ELR (cell line): ENCODE results near the gene PAPPA.

Experiments used
- DNase-seq: peaks from one replicate; pipeline ENCODE4 v3.0.0-alpha.2; 2015; ENCODE audit warnings: low read depth

PAPPA gene

DNA sequence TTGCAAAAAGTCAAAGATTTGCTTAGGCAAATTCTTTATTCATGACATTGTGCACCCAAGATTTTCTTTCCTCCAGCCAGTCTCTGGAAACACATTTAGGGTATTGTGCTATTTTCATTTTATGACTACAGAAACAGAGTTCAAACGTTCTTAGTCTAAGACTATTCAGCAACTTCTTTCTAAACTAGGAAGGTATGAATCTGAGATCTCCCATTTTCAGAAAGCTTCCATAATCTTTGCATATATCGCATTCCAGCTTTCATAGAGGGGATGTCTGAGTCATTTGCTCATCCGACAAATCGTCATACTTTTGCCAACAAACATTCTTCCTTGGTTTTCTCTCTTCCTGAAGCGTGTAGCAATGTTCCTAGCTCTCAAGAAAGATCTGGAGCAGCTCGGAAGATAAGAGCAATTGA, 1.6 kb upstream of the PAPPA start:
- DNase-seq = peak; percentile 93

GRCh38 chr9:116152390-116152789, 1.2 kb upstream of the PAPPA start:
- peak; percentile 81 for DNase-seq

DNA sequence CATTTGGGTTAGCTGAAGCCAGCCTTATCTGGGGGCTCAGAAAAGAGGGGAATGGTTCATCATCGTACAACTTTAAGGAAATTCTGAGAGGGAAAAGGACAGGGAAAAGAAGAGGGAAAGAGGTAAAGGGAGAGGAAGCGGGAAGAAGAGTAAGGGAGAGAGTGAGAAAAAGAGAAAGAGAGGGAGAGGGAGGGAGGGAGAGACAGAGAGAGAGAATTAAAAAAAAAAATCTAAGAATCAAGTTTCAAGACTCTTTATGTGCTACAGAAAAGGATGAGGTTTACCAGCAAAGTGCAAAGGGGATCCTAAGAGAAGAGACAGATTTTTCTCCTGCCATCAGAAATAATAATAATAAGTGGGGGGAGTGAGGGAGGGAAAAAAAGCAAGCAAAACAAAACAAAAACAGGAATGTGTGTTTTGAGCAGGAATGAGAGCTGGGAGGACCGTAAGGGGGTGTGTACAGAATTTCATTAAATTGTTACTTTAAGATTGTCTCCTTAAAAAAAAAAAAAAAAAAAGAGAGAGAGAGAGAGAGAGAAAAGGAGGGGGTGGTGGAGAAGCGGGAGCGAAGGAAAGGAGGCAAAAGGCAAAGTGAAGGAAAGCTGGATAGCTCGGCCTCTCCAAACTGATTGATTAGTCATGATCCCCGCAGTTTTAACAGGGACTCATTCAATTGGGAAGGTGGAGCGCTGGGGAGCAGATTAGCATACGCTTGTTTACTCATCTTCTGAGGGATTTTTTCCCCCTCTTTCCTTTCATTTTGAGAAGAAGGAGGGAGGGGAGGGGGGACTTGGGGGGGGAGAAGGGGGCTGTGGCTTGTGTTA, 438 bp upstream of the PAPPA start:
- DNase-seq = peak; percentile 88

- peak; percentile 39 for DNase-seq
Measured at GRCh38 chr9:116154334-116154975, 864 bp downstream of the PAPPA start.

- peak; percentile 48 for DNase-seq
Measured at GRCh38 chr9:116154976-116155697, 1.5 kb downstream of the PAPPA start.

DNA sequence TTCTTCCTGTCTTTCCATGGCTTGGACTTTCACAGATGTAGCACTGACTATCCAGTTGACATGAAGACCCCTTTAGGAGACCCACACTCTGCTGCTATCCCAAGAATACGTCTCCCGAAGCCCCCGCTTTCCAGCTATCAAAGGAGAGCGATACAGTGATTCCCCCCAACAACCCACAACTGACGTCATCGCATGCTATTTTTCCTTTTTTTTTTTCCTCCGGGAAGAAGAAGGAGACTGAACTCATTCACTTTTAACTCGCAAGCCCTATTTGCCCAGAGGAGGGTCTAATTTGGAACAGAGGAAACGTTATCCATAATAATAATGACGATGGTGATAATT, 2.1 kb downstream of the PAPPA start:
- peak; percentile 69 for DNase-seq

DNA sequence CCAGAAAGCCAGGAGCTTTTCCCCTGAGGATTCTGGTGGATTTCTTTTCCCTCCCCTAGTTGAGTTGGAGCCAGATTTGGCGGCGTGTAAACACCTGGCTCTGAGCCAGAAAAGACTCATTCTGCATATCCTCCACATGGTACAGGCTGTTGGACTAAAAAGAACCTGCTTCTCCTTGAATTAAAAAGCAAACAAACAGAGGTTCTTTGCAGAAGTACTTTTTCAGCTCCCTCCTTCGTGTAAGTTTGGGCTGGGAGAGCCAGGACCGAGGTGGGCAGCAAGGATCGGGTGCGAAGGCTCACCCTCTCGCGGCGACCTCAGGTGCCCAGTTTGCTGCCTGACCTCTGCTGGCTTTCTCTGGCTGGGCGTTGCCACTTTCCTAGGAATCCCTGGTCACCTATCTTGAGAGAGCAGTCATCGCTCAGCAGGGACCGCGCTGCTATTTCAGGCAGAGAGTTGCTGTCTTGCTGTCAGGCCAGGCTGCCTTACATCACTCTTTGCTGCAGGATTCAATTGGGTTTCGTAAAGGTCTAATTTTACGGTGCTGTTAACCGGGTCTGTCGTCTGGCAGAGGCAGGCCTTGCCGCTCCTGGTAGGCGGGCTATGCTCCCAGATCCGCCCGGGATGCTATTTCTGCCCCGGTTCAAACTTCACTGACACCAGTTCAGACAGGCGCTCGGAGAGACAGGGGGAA, 3.2 kb downstream of the PAPPA start:
- DNase-seq = peak; percentile 73

GRCh38 chr9:116157436-116158138, 4.0 kb downstream of the PAPPA start:
- DNase-seq = peak; percentile 68

- DNase-seq = no peak
Measured at GRCh38 chr9:116160676-116161571, 7.3 kb downstream of the PAPPA start.

GRCh38 chr9:116162241-116162781, 8.7 kb downstream of the PAPPA start:
- no peak for DNase-seq

GRCh38 chr9:116163293-116164055, 9.9 kb downstream of the PAPPA start:
- DNase-seq = peak; percentile 54

DNA sequence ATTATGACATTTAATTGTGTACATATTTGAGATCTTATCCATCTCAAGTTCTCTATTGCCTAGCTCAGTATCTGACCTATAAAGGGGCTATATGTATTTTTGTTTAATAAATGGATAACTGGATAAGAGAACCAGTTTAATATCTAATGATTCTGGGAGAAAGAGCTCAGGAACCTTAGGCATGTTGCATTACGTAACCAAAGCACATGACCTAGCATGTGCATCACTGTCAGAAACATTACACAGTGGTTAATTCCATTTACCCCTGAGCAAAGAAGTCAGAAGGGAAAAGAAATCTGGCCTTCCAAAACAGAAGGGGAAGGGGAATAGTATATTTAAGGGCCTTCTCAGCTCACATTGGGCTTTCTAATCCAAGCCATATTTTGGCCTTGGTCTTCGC, 12.3 kb downstream of the PAPPA start:
- no peak for DNase-seq

DNA sequence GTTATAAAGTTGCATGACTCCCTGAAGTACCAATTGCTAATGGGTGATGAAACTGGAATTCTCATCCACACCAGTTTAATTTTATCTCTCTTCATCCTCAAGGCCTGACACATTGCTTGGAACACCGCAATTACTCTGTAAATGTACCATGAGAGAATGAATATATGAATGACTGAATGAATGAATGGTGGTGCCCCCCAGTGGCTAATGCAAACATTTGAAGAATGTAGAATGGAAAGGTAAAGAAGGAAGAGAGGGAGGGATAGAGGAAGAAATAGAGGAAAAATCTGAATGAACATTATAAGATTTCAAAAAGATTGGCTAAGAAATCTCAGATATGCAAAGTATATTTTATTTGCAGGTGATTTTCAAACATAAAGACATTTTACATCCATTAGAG, 13.1 kb downstream of the PAPPA start:
- peak; percentile 32 for DNase-seq

DNA sequence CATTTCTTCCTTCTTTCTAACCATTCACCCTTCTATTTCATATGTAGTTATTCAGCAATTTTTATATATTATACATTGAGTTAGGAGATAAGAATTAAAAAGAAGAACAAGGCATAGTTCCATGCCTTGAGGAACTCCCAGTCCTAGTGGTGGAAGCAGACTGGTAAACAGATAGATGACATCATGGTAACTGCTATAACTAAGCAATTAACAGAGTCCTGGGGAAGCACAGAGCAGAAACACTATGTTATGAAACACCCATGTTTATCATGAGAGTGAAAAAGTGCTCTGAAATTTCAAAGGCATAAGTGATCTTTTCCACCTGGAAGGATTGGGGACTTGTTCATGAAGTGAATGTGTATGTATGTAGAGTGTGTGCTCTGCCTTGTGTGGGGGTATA, 14.6 kb downstream of the PAPPA start:
- no peak for DNase-seq

GRCh38 chr9:116172216-116172615, 18.6 kb downstream of the PAPPA start:
- no peak for DNase-seq

- DNase-seq = peak; percentile 82
Measured at GRCh38 chr9:116174347-116174746, 20.8 kb downstream of the PAPPA start.

- DNase-seq = peak; percentile 45
Measured at GRCh38 chr9:116175614-116176013, 22.0 kb downstream of the PAPPA start.

DNA sequence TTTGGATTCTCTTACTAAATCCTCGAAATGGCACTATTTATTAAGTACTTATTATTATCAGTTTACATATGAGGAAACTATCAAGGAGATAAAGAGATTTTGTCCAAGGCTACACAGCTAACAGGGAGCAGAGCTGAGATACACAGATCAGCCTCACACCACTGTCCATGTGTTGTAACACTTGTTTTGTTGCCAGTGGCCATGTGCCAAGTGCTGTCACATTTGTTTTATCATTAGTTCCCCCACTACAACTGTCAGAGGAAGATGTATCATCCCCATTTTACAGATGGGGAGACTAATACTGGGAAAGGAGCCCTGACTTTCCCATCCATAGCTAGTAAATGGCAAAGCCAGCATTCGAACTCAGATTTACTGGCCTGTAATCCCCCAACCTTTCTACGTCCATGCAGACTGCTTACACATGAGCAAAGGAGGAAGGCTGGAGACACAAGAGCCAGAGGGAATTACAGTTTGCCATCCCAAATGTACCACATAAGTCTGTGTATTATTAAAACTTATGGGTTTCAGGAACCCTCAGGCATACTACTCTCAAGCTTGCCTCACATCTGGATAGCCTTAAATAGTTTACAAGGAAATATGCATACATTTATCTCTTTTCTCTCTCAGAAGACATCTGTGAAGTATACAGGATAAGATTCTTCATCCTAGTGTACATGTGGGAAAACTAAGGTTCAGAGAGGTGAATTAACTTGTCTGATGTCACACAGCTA, 25.1 kb downstream of the PAPPA start:
- DNase-seq = no peak

GRCh38 chr9:116179568-116179967, 26.0 kb downstream of the PAPPA start:
- no peak for DNase-seq
